D721Med (cell line): ENCODE measurements around the gene RPS14.

ENCODE experiments used
- DNase-seq: peaks from one replicate; pipeline ENCODE4 v3.0.0; 2011; ENCODE audit warnings: low spot score; ENCODE audit not compliant: insufficient read length
- FAIRE-seq: peaks from 2 replicates; lab custom pipeline; 2011; peaks lifted over from hg19 to GRCh38; lab: Jason Lieb, UNC
- CTCF ChIP-seq: IDR thresholded peaks from 2 replicates; pipeline ENCODE4 v1.5.1; 2012; ENCODE audit warnings: mild to moderate bottlenecking, control low read depth; ENCODE audit not compliant: insufficient read depth; ENCODE audit errors: missing control alignments

Gene RPS14

GRCh38 chr5:150397146-150397781 is 52.3 kb downstream of the RPS14 start:
- DNase-seq (no peak), FAIRE-seq (no peak)
- no peak for TF ChIP-seq CTCF

GRCh38 chr5:150396267-150396666 is 53.3 kb downstream of the RPS14 start:
- DNase-seq (no peak), FAIRE-seq (no peak)
- TF ChIP-seq CTCF = no peak

GRCh38 chr5:150395688-150395975 is 53.9 kb downstream of the RPS14 start:
- FAIRE-seq (no peak), DNase-seq (no peak)
- no peak for TF ChIP-seq CTCF

DNA sequence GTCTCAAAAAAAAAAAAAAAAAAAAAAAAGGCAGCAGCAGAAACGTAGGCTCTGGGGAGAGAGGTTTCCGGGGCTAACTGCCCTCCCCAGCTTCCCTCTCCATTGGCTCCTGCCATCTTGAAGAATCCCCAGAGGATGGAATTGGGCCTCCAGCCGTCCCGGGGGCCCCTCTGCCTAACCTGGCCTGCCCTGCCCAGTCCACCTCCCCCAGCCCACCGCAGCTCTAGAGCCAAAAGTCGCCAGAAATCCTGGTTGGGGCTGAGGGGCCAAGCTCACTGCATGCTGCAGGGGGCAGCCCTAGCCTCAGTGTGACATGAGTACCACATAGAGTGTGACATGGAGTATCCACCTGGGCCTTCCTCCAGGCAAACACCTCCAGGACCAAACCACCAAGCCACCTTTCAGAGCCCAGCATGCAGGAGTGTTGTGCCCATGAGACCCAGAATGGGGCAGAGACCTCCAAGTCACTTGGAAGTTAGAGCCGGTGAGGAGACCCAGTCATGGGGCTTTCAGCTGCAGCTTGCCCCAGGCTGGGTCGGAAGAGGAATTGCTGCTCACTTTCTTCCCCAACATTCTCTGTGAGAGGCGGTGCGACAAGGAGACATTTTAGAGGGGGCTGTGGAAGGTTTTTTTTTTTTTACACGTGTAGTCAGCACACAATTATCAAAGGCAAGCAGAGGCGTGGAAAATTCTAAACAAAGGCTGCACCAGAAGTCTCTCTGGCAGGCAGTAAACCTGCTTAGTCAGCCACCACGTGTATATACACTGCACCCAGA is 54.4 kb downstream of the RPS14 start:
- TF ChIP-seq CTCF = no peak
- DNase-seq (no peak), FAIRE-seq (no peak)

DNA sequence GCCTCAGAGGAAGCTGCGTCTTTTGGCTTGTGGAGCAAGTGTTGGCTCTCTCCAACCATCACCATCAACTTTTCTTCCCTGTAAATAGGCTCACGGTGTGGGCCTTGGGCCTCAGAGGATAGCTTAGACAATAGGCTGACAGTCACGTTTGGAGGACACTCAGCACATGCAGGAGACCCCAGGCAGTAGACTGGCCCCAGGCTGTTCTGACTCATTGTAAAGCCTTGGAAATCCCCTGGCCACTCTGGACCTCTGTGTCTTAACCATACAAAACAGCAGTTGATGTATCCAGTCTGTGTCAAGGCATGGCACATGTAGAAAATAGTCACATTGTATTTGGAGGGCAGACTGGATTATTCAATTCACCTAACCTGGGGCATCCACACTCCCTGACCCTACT is 55.4 kb downstream of the RPS14 start:
- TF ChIP-seq CTCF = no peak
- FAIRE-seq (no peak), DNase-seq (no peak)

DNA sequence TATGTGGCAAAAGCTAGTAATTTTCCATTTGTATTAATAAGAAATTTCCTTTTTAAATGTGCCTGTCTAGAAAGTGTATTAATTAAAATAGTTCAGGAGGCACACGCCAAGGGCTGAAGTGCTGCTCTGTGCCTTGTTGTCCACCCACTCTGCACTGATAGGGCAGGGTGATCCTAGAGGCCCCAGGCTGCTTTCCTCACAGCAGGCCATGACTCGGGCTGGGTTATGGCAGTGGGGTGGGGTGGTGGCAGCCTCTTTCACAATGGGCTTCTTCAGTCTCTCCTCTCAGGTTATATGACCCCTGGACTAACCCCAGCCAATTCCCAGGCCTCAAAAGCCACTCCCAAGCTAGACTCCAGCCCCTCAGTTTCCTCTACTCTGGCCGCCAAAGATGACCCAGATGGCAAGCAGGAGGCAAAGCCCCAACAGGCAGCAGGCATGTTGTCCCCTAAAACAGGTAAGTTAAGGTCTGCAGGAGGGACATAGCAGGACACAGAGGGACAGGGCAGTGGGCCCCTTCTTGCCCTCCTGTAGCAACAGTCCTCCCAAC is 56.4 kb downstream of the RPS14 start:
- DNase-seq (no peak), FAIRE-seq (no peak)
- no peak for TF ChIP-seq CTCF

GRCh38 chr5:150392680-150393079 is 56.9 kb downstream of the RPS14 start:
- FAIRE-seq (no peak), DNase-seq (no peak)
- TF ChIP-seq CTCF = no peak
